Activated gamma-delta T cell treated with anti-CD3 and anti-CD28 coated beads, Interleukin-2, amount 50 U/mL, for 16 hours (primary cell): ENCODE results near the gene DBN1.

Source experiments
- DNase-seq: peaks from one replicate; pipeline ENCODE4 v3.0.0-alpha.2; 2020; ENCODE audit warnings: low read depth

Gene DBN1

DNA sequence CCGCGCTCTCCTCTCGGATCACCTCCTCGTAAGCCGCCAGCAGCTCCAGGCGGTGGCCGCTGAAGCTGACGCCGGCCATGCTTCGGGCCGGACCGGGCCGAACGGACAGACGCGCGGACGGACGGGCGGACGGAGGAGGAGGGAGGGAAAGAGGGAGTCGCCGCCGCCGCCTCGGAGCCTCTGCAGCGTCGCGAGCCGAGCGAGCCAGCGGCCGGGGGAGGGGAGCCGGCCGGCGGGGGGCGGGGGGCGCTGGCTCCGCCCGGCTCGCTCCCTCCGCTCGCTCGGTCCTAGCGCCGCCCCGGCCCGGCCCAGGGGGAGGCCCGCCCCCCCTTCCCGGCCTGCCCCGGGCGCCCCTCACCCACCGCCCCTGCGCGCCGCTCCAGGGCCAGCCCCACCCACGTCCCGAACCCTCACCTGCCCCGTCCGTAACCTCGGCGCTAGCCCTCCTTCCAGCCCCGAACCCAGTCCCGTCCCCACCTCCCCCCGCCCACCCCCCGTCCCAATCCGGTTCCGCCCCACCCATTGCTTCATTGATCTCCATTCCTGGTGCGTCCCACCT is at the start of gene DBN1:
Gene DBN1, minus strand, starts transcription at position 192 of the 559 bp plus-strand sequence. Its CDS starts 113 bp downstream, at position 79.
- DNase-seq, result no peak

GRCh38 chr5:177520916-177521513 is 47.6 kb upstream of the DBN1 start:
- DNase-seq, result no peak

DNA sequence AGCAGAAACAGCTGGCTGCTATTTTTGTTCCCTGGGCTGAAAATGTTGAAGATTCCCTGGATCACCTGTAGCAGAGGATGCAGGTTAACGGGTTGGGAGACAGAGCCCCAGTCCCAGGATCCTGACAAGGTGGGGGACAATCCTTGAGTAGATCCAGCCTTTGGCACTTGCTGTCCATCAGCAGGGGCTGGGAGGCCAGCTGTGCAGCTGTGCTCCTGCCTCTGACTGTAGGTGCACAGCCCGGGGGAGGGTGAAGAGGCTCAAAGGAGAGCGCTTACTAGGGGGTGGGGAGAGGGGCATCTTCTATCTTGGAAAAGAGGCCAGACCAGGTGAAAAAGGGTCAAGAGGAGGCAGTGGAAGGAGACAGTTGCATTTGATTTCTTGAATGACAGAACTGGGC is 46.8 kb upstream of the DBN1 start:
- no peak for DNase-seq

DNA sequence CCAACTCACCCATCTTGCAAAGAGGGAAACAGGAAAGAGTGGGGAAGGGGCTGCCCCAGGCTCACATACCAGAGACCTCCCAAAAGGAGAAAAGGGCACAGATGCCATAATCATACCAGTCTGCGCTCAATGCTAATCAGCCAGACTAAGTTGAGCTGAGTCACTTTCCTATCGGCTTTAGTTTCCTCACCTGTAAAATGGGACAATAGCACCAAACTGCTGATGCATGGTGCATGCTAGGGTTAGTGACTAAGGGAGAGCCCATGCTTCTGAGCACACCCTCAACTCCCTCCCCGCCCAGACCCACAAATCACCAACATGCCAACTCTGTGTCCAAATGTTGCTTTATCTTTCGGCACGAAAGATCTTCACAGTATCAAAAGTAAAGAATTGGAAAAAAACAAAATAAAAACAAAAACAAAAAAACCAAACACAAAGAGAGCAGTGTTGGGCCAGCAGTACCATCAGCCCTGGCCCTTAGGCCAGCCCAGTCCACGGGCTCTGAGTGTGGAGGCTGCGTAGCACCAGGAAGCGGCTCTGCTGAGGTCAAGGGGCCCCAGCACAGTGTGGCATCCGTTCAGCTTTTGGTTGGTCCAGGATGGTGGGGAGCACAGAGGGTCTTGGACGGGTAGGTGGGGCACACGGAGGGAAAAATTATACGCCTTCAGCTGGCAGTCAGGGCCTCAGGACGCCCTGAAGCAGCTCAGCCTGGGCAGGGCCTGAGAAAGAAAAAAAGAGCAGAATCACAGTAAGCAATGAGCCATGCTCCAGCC is 46.2 kb upstream of the DBN1 start:
- no peak for DNase-seq

DNA sequence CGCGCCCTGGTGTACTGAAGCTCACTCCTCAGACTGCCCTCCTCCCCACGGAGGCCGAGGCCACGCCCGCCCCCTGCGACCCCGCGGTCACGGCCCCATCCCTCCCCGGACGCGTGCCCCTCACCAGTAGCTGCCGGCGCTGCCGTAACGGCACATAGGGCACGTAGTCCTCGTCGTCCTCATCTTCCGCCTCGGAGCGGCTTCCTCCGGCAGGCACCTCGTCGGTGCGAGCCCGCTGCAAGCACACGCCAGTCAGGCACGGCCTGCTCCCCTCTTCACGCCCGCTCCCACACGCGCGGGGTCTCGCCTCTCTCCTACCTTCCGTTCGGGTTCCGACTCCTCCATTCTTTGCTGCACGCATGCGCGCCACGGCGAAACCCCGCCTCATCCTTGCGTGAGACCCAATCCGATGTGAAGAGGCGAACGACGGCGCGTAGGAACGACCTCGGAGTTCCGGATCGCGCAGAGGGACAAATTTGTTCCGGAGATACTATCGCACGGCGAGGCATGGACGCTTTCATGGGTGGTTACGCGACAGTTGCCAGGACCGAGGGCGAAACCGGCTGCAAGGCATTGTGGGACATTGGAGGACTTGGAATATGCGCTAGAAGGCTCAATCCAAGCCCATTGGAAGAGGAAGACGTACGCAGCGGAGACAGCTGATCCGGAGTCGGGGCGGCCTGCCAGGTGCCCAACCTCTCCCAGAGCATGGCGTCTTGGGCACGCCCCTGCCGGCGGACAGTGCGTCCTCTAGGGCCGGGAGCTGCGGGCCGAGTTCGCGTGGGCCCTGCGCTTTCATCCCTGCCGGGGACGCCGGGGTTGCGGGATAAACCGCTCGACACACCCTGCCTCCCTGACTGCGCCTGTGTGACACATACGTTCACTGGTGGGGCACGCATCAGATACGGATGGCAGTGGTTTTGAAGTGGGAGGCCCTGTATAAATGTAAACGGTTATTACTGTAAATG is 43.5 kb upstream of the DBN1 start, which contains the start of gene DDX41:
Gene DDX41, minus strand, starts transcription at position 361 of the 968 bp plus-strand sequence. Its CDS starts 16 bp downstream, at position 345.
- peak; percentile 94 for DNase-seq

DNA sequence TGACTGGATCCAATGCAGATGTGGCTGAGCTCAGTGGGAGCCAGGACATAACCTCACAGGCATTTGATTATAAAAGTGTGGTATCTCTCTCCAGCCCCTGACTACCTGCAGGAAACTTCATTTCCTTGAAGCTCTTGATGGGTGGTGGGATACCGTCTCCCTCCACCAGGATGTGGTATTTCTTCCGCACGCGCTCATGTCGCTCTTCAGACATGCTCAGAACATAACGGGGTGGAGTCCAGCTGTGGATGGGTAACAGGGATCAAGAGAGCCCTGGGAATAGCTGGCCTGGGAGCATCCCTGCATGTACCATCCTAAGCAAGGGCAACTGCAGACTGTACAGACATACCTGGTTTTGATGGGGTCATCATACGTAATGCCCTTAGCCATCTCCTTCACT is 42.1 kb upstream of the DBN1 start:
- no peak for DNase-seq

- DNase-seq, result no peak
These were observed 41.1 kb upstream of the DBN1 start for GRCh38 chr5:177514541-177514940.

- DNase-seq, result no peak
These were observed 40.1 kb upstream of the DBN1 start for GRCh38 chr5:177513500-177513899.

- no peak for DNase-seq
These were observed 39.4 kb upstream of the DBN1 start for GRCh38 chr5:177512736-177513380.

- DNase-seq, result no peak
These were observed 38.6 kb upstream of the DBN1 start for GRCh38 chr5:177511796-177512675.

- DNase-seq, result no peak
These were observed 37.7 kb upstream of the DBN1 start for GRCh38 chr5:177511181-177511580.

DNA sequence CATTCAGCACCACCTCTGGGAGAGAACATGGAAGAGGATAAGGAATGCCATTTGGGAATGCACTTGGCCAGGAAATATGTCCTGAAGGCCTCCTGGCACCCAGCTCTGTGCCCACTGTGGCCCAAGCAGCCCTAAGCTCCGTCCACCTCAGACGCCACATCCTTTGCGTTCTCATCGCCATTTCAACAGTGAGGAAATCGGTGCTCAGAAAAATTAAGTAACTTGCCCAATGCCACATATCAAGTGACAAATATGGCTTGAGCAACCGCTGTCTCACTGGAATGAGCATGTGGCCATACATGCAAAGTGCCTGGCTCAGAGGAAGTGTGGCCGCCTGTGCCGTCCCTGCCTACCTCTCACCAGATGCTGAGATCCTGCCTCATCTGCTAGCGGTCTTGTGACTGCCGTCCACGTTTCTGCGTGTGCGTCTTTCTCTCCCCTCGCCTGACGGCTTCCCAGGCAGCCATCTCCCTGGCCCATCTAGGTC is 37.2 kb upstream of the DBN1 start:
- no peak for DNase-seq

GRCh38 chr5:177509991-177510566 is 36.6 kb upstream of the DBN1 start:
- no peak for DNase-seq

- no peak for DNase-seq
These were observed 36.0 kb upstream of the DBN1 start, which contains the start of gene DOK3 for GRCh38 chr5:177509381-177509951. DOK3 (minus strand) TSS chr5:177509826; CDS start chr5:177509540, 286 bp downstream.

- DNase-seq, result no peak
These were observed 35.4 kb upstream of the DBN1 start for GRCh38 chr5:177508837-177509236.

GRCh38 chr5:177508221-177508611 is 34.8 kb upstream of the DBN1 start:
- DNase-seq, result no peak

- no peak for DNase-seq
These were observed 34.3 kb upstream of the DBN1 start for GRCh38 chr5:177507596-177508220.

DNA sequence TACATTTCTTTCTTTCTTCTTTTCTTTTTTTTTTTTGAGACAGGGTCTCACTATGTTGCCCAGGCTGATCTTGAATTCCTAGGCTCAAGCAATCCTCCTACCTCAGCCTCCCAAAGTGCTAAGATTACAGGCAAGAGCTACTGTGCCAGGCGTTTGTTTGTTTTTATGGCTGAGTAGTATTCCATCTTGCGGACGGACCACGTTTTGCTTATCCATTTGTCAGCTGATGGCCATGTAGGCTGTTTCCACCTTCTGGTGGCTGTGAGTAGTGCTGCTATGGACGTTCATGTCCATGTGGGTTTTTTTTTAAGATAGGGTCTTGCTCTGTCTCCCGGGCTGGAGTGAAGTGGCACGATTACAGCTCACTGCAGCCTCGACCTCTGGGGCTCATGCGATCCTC is 33.7 kb upstream of the DBN1 start:
- DNase-seq, result no peak

GRCh38 chr5:177505075-177505474 is 31.6 kb upstream of the DBN1 start:
- DNase-seq, result no peak
